ENCODE data around the gene MME.
"Not testable (repeated sequence)": the region's sequence is repeated elsewhere in the genome, so short reads cannot be mapped to it uniquely, and the experiment has no call there.

MME gene

DNA sequence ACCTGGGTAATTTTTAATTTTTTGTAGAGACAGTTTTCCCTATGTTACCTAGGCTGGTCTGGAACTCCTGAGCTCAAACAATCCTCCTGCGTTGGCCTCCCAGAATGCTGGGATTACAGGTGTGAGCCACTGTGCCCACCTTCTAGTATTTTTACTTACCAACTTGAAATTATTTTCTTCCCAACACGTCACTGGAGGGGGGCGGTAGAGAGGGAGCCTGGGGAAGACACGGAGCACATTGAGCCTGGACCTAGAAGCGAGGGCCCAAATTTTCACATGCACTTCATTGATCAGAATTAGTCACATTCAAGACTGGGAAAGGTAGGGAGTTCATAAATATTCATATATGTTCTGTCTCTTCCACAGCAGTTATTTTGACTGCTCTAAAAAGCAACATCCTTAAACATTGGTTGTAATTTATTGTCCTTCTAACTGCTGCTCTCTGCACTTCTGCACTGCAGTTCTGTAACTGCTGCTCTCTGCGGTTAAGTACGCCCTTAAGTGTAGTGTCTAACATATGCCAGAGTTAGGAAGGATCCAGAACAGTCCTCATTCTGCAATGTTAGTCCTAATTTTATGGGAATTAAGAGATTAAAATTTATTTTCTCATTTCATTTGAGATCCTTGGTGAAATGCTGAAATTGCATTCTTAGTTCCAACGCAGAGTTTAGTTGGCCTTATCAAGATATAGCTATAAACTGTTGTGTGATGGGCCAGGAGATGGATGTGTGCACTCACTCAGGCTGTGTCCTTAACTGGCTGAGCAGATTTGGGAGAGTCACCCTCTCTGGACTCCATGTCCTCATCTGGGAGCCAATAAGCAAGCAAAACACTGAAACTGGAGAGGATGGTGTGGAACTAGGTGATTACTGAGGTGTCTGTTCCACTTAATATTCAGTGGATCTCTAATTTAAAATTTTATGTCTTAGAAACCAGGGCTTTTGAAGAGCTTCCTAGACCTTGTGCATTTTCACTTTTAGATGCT is 115.1 kb downstream of the MME start:
- DNase-seq: no peak

DNA sequence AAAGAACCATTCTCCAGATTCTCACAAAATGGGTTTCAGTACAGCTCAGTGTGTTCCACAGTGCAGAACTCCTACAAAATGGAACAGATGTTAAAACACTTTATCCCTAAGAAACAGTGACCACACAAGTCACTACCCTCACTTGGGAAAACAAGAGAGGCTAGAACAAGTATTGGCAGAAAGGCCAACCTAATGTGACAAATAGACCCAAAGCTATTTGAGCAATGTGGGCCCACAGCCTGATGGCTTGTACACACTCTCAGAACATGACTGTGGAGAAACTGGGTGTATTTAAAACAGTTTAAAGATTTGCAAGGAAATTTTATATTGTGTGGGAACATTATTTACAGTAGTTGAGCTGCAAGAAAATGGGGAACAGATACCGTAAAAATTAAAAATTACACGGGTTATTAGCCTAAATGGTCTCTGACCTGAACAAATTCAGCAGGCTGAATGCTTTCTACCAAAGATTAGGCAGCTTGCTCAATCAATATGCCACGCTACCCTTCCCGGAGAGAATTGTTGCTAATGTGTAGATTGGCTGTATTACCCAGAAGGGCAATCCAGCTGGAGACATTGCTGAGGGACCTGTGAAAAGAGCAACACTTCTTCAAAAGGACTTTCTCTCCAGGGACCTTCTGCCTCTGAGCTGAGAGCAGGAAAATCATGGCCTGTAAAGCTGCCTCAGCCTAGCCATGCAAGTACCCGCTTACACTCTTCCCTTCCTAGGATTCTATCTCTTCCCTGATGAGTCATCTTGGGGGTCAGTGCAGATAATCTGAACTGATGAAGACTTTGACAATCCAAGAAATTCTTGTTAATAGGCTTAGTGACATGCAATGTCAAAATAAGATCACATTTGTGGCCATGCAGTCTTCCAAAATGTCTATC is 116.3 kb downstream of the MME start:
- DNase-seq: no peak

DNA sequence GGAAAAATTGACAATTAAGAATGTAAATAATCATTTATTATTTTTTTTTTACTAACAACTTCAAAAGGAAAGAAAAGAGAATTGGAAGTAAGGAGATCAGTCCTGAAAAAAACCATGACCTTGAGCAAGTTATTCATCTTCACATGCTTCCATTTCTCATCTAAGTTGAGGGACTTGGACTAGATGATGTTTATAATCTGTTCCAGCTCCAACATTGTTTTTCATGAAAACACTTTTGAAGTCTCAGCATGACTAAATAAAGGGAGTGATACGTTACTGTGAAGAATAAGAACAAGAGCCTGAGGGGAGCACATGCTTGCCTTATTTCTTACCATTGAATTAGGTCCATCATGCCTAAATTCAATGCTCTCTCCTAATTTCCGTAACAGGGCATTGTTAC is 117.7 kb downstream of the MME start:
- DNase-seq: no peak

DNA sequence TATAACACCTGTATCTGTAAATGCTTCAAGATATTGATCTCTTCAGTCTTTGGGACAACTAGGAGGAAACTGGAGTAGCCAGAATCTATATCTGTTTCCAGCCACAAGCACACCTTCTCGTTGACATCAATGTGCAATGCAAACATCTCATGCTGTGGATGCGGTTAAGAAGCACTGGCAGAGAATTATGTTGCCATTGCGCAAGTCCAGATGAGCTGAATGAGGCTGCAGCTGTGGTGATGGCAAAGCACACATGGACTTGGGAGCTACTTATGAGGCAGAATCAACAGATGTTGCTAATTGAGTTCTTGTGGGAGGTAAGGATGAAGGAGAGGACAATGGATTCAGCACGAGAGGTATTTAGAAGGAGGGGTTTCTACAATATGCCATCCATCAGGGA is 122.5 kb downstream of the MME start:
- no peak for DNase-seq

DNA sequence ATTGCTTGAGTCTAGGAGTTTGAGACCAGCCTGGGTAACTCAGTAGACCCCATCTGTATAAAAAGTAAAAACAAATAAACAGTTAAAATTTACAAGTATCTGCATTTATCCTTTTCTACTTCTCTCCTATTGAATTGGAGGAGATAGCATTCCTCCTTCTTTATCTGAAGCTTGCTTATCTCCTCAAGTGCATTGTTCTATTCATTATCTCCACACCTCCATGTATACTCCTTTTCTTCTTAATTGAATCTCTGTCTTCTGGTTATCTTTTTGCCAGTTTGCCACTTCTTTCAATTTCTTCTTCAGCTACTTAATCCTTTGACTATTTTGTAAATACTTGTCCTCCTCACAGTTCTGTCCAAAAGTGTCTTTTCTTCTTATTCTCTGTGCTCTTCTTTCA is 124.7 kb downstream of the MME start:
- no peak for DNase-seq

DNA sequence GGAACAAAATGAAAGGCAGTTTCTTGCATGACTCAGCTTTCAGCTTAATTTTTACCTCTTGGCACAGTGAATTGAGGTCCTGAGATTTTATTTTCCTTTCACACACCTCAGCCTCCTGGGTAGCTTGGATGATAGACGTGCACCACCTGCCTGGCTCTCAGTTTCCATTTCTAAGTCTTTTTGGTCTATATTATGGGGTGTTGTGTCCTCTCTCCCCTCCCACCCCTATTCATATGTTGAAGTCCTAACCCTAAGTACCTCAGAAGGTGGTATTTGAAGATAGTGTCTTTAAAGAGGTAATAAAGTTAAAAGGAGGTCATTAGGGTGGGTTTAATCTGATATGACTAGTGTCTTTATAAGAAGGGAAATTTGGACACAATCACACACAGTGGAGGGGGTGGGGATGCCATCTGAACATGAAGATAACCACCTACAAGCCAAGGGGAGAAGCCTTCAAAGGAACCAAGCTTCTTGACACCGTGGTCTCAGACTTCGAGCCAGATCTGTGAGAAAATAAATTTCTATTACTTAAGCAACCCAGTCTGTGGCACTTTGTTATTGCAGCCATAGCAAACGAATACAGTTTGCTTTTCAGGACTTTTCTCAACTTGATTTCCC is 128.2 kb downstream of the MME start:
- no peak for DNase-seq

DNA sequence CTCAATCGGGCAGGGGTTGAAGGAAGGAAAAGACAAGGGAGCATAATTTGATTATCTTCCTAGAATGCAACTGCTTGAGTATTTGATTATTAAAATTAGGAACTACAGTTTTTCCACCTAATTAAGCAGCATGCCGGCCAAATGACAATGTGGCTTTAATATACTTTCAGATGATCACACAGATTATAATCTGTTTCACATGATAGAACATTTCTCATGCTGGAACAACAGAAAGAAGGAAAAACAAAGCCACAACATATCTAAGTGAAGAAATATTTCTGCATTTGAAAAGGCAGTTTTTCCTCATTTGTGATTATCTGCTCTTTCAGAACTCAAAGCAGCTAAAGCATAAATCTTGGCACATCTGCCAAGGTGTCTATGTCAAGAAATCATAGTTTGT is 130.6 kb downstream of the MME start:
- no peak for DNase-seq

DNA sequence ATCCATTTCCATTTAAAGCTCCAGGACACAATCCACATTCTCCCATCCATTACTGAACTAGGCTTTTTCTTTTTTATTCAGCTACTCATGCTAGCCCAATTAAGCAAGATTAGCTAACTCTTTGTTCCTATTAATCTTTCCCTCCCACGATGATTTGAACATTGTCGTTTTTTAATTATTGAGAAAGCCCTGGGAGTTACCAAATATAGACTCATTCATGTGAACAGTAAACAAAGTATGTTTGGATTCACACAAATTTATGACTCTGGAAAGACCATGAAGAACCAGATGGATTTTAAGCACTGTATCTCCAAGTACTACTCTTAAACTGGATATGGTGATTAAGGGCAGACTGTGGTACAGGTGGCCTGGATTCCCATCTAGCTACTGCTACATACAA is 131.1 kb downstream of the MME start:
- DNase-seq: no peak

DNA sequence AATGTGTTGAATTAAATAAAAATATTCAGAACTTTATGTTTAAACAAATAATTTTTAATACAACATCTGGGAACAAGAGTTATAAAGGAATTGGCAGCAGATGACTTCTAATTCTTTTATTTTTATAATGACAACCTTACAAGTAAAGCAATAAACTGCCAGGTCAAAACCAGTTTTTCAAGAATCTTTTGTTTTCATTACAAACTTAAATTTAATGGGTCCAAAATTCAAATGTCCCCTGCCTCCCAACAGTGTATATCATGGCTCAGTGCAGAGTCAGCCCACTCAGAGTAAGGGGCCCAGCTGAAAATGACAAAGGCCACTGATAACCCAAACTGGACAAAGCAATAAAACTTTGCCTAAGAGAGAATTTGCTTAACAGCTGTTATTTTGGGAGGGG is 131.8 kb downstream of the MME start:
- no peak for DNase-seq

DNA sequence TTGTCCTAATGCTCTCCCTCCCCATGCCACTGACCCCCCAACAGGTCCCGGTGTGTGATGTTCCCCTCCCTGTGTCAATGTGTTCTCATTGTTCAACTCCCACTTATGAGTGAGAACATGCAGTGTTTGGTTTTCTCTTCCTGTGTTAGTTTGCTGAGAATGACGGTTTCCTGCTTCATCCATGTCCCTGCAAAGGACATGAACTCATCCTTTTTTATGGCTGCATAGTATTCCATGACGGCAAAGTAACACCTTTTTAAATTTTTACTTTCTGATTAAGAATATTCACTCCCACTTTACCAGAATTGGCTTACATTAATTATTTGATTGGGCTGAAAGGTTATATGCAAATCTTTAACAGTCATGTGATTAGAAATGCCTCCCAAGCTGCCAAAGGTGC is 135.9 kb downstream of the MME start:
- DNase-seq: not testable (repeated sequence)

DNA sequence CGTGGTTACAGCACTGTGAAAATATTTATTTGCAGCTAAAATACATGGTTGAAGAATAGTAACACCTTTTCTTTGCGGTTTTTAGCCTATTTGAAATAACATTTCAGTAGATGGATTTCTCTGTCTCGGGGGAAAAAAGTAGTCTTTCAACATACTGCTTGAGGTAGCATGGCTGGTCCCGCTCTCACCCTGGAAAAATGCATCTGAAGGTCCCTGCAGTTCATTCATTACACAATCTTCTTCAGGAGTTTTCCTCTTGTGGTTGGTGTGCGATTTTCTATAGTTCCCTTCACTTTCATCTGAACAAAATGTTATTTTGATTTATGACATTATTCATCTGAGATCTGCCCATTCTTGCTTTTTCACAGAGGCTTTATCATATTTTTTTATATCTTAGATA is 137.5 kb downstream of the MME start:
- no peak for DNase-seq

DNA sequence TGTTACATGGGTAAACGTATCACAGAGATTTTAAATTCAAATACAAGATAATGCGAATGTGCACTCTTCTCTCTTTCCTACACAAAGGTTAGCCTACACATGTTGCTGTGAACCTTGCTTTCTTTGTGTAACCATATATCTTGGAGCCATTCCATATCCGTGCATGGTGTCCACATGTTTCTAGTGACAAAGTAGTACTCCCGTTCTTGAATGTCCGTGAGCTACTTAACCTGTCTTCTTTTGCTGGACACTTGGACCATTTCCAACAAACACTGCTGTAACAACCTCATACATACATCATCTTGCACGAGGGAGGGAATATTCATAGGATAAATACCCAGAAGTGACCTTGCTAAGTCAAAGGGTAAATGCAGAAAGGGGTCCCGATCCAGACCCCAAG is 138.3 kb downstream of the MME start:
- no peak for DNase-seq

DNA sequence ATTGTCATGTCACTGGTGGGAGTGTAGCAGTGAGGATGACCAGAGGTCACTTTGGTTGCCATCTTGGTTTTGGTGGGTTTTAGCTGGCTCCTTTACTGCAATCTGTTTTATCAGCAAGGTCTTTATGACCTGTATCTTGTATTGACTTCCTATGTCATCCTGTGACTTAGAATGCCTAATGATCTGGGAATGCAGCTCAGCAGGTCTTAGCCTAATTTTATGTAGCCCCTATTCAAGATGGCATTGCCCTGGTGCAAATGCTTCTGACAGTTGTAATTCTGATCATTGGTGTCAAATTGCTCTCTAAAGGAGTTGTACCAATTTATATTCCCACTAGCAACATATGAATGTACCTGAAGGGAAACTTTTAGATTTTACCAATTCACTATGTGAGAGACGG is 139.0 kb downstream of the MME start:
- no peak for DNase-seq

DNA sequence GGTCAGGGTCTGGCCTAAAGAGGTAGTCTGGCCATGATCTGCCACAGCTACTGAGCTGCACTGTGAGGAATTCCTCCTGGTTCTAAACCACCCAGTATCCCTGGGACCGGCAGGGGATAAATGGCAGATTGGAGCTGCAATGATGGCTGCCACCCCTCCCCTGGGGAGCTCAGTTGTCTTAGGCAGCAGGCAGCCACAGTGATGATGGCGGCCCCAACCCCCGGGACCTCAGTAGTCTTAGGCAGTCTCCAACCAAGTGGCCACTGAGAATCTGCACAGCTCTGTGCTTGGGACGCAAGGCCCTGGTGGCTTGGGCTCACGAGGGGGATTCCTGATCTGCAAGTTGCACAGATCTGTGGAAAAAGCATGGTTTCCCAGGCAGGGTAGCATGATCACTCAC is 145.3 kb downstream of the MME start:
- no peak for DNase-seq

DNA sequence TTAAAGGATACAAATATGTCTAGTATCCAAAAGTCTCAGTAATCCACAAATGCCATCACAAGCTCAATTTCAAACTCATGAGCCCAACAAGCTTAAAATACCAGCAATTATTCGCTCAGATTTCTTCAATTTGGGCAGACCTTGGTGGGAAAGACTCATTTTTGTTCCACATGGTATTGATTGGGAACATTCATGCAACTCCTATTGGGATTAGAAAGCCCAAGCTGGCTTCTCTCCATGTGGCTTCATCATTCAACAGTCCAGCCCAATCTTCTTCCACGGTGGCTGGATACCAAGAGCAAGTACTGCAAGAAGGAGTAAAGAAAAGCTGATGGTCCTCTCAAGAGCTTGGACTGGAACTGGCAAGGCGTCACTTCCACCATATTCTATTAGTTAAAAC is 147.0 kb downstream of the MME start:
- DNase-seq: no peak

DNA sequence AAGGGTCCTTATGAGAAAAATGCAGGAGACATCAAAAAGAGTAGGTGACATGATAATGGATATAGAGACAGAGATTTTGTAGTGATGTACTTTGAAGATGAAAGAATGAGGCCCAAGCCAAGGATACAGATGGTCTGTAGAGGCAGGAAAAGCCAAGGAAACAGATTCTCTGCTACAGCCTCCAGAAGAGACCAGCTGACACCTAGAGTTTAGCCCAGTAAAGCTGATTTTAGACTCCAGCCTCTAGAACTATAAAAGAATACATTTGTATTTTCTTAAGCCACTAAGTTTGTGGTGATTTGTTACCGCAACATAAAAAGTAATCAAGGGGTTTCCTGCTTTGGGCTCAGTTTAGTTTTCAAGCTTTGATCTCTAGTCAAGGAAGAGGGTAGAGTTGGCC is 148.6 kb downstream of the MME start:
- DNase-seq: no peak

DNA sequence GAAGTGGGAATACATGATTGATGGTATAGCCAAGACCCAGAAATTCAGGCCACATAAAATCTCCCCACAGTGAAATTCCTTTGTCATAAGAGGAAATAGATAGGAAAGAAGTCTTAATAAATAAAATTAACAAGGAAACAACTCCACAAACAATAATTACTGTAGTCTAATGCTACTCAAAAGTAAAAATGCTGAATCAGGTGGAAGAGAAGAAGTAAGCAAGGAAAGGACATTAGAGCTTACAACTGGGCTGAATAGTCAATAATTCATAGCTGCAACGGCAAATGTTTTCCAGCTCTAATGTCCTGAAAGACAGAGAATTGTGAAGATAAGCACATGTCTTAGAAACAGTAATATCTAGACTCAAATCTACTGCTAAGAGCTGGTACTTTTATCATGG is 149.0 kb downstream of the MME start:
- no peak for DNase-seq

DNA sequence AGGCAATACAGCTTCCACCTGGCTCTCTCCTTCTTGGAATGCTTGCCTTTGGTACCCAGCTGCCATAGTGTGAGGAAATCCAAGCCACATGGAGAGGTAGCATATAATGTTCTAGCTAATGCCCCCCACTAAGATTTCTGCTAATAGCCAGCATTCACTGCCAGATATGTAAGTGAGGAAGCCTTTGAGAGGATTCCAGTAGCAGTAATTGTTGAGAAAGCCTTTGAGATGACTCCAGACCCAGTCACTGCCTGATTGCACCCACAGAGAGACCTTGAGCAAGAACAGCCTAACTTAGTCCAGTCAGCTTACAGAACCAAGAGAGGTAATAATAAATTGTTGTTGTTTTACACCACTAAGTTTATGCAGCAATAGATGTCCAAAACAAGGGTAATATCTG is 150.3 kb downstream of the MME start:
- DNase-seq: no peak

DNA sequence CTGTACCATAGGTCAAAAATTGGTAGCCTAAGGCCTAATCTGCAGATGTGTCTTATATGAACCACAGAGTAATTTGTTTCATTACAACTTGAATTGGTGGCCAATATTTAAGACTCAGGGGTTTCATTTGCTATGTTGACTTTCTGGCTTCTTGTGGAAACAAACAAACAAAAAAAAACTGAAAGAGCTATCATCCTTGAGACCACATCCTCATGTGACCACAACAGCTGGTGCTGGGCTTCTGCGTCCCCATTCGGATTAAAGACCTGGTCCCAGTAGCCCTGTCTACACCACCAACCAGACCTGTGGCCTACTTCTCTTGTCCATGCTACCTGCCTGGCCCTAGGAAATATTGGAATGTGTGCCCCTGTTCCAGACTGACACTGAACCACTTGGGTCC is 151.7 kb downstream of the MME start:
- no peak for DNase-seq

DNA sequence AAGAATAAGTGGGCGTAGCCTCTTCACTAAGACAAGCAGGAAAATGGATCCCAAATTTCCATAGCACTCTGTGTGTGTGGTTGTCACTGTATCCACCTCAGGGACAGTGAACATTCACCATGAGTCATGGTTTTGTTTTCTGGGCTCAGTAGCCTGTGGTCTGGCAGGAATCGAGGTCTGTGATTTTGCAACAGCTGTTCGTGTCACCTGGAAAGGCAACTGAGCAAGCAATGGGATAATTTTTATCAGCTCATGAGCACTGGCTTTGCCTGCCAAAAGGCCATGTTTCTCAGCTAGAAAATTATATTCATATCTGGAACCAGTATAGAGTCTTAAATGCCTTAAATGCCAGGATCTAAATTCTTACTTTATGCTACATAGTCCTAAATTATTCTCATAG is 152.5 kb downstream of the MME start:
- no peak for DNase-seq

DNA sequence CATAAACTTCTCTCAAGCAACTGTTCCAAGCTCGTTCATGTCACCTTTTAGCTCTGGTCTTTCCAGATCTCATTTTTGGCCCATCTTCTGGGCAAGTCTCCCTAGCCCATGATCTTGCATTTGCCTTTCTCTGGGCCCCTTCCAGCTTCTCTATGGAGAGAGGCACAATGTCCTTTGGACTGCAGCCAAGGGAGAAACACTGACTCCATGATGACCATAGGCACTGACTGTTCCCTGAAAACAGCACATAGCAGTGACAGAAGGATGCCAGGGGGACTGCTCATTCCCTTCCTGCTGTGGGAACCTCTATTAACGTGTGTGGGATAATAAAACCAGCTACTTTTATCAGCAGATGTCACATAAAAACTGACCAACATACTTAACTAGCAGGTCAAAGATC is 153.1 kb downstream of the MME start:
- DNase-seq: no peak

All from CD4-positive, alpha-beta T cell treated with Interleukin-17A for 4 hours (primary cell).